Panc1 (cell line): ENCODE measurements around the gene RPS19BP1.

Experiments
- POLR2AphosphoS5 ChIP-seq: IDR thresholded peaks from 2 replicates; pipeline ENCODE4 v1.6.1; 2012; ENCODE audit warnings: mild to moderate bottlenecking, low read depth, low read length, moderate library complexity
- SIN3A ChIP-seq: IDR thresholded peaks from 2 replicates; pipeline ENCODE4 v1.6.1; 2012; ENCODE audit warnings: low read depth, mild to moderate bottlenecking, low read length, moderate library complexity, borderline replicate concordance; ENCODE audit not compliant: insufficient read depth
- TCF7L2 ChIP-seq: IDR thresholded peaks from 2 replicates; pipeline ENCODE4 v1.6.1; 2011; ENCODE audit warnings: mild to moderate bottlenecking, low read depth, low read length, inconsistent platforms
- TF ChIP-seq, protein P1 (sequence below): fragments of 450-650 bp; IDR thresholded peaks from 2 replicates; pipeline ENCODE4 v1.5.1; 2017; ENCODE audit warnings: mild to moderate bottlenecking

DNA sequence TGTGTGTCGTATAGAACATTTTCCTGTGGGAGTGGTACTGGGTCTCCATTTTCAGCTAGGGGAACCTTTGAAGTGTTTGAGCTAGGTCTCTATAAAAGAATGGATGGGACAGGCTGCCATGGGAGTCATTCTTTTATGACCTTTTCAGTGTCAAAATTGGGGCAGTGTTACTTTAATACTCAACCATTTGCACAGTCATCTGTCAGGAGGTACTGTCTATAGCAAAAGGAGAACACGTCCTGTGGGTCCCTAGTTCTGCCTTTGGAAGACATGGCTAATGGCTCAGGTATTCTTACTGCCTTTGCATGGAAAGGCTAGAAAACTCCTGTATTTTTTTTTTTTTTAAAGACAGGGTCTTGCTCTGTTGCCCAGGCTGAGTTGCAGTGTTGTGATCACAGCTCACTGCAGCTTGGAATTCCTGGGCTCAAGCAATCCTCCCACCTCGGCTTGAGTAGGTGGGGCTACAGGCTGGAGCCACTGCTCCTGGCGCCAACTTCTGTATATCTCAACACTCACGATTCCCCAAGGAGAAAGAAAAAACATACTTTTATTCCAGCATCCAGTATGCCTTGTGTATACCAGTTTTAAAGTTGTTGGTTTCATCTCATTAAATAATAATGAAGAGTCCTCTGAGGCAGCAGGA lies 14.3 kb downstream of the RPS19BP1 start:
- TF ChIP-seq, protein P1, sequence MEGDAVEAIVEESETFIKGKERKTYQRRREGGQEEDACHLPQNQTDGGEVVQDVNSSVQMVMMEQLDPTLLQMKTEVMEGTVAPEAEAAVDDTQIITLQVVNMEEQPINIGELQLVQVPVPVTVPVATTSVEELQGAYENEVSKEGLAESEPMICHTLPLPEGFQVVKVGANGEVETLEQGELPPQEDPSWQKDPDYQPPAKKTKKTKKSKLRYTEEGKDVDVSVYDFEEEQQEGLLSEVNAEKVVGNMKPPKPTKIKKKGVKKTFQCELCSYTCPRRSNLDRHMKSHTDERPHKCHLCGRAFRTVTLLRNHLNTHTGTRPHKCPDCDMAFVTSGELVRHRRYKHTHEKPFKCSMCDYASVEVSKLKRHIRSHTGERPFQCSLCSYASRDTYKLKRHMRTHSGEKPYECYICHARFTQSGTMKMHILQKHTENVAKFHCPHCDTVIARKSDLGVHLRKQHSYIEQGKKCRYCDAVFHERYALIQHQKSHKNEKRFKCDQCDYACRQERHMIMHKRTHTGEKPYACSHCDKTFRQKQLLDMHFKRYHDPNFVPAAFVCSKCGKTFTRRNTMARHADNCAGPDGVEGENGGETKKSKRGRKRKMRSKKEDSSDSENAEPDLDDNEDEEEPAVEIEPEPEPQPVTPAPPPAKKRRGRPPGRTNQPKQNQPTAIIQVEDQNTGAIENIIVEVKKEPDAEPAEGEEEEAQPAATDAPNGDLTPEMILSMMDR, result no peak
- TF ChIP-seq POLR2AphosphoS5 (no peak; the same call in 1 of the 2 replicates), TCF7L2 (no peak), SIN3A (no peak)
